BJ (cell line): Measurements from ENCODE around the gene ATF6. TPM values are rescaled to one million over a fixed set of nuclear protein-coding genes. Genes with fewer than 3 reads are reported as not detected.

ENCODE experiments used
- CTCF ChIA-PET: fragments of 350-600 bp; formaldehyde crosslinking; extraction: SDS; loops from one replicate; lab custom pipeline; 2021; ENCODE audit warnings: antibody characterized with exemption, inconsistent platforms; lab: Yijun Ruan, JAX
- POLR2A ChIA-PET: fragments of 300-600 bp; sonication (Branson Sonifier 250); formaldehyde crosslinking; extraction: SDS; loops from one replicate; lab custom pipeline; 2021; ENCODE audit warnings: antibody characterized with exemption; lab: Charles Lee
- DNase-seq: peaks from one replicate; pipeline ENCODE4 v3.0.0-alpha.2; 2011; ENCODE audit warnings: low read depth
- H3K27me3 ChIP-seq: 2 replicates; pipeline ENCODE4 v1.6.0; 2011; ENCODE audit warnings: low read length; ENCODE audit not compliant: control insufficient read depth, insufficient read depth
- H3K36me3 ChIP-seq: 2 replicates; pipeline ENCODE4 v1.5.1; 2011; ENCODE audit warnings: low read length; ENCODE audit not compliant: control insufficient read depth, insufficient read depth
- H3K4me3 ChIP-seq: 2 replicates; pipeline ENCODE4 v1.5.1; 2011; ENCODE audit warnings: low read depth, mild to moderate bottlenecking, control low read depth, low read length
- CTCF ChIP-seq: IDR thresholded peaks from 2 replicates; pipeline ENCODE4 v1.5.1; 2011; ENCODE audit warnings: low read depth, mild to moderate bottlenecking, control low read depth, inconsistent platforms, low read length, moderate library complexity; ENCODE audit not compliant: insufficient read depth
- polyA plus RNA-seq: library from polyadenylated mRNA; depleted of rRNA; stranded (reverse); fragments of >200 nt; gene quantifications from 2 replicates; pipeline ENCODE4 v1.2.3, GENCODE V29; 2011

Gene ATF6
- polyA plus RNA-seq, 1 experiment: 22.2 TPM

- DNase-seq: no peak
- CTCF ChIA-PET: no interaction called here
- no peak for TF ChIP-seq CTCF
- Histone ChIP-seq H3K4me3 (no peak overlapping the region), H3K27me3 (no peaks in the 10 kb centered on the region), H3K36me3 (no peaks in the 10 kb centered on the region)
- POLR2A ChIA-PET: no interaction called here
These were observed 170.7 kb downstream of the ATF6 start for GRCh38 chr1:161936786-161937185.

GRCh38 chr1:161940866-161941591 lies 174.9 kb downstream of the ATF6 start:
- CTCF ChIA-PET: no interaction called here
- no peak for TF ChIP-seq CTCF
- Histone ChIP-seq H3K4me3 (no peak overlapping the region), H3K27me3 (no peaks in the 10 kb centered on the region), H3K36me3 (no peaks in the 10 kb centered on the region)
- DNase-seq: no peak
- POLR2A ChIA-PET: no interaction called here

GRCh38 chr1:161941726-161942436 lies 175.8 kb downstream of the ATF6 start:
- no peak for TF ChIP-seq CTCF
- no peak for DNase-seq
- no peaks in the 10 kb centered on the region for H3K36me3 ChIP-seq
- H3K27me3 ChIP-seq: no peaks in the 10 kb centered on the region
- ChIA-PET POLR2A (no interaction called here), CTCF (no interaction called here)
- no peak overlapping the region for H3K4me3 ChIP-seq

- H3K27me3 ChIP-seq: no peaks in the 10 kb centered on the region
- ChIA-PET POLR2A (no interaction called here), CTCF (interaction anchor here (0.8 kb wide), 1 partner anchor 14 kb away, joined by 3 read pairs; no protein-coding TSS in a partner anchor)
- TF ChIP-seq CTCF: no peak
- DNase-seq: no peak
- no peaks in the 10 kb centered on the region for H3K36me3 ChIP-seq
- no peak overlapping the region for H3K4me3 ChIP-seq
These were observed 177.6 kb downstream of the ATF6 start for GRCh38 chr1:161943737-161944136.

- ChIA-PET CTCF (interaction anchor here (0.8 kb wide), 1 partner anchor 13 kb away, joined by 3 read pairs; no protein-coding TSS in a partner anchor), POLR2A (no interaction called here)
- no peaks in the 10 kb centered on the region for H3K27me3 ChIP-seq
- DNase-seq: no peak
- H3K4me3 ChIP-seq: no peak overlapping the region
- H3K36me3 ChIP-seq: no peaks in the 10 kb centered on the region
- no peak for TF ChIP-seq CTCF
These were observed 178.3 kb downstream of the ATF6 start for GRCh38 chr1:161944381-161944780.
